Ishikawa (cell line): ENCODE results near the gene CNTNAP2.

Experiments
- CEBPB ChIP-seq: IDR thresholded peaks from 2 replicates; pipeline ENCODE4 v1.6.1; 2012
- CREB1 ChIP-seq: IDR thresholded peaks from 2 replicates; pipeline ENCODE4 v1.6.1; 2012; ENCODE audit warnings: low read depth
- EGR1 ChIP-seq: IDR thresholded peaks from 2 replicates; pipeline ENCODE4 v1.6.1; 2012
- EP300 ChIP-seq: IDR thresholded peaks from 2 replicates; pipeline ENCODE4 v1.6.1; 2012; ENCODE audit warnings: borderline replicate concordance
- FOXM1 ChIP-seq: IDR thresholded peaks from 2 replicates; pipeline ENCODE4 v1.6.1; 2012; ENCODE audit warnings: low read depth, borderline replicate concordance
- NFIC ChIP-seq: IDR thresholded peaks from 2 replicates; pipeline ENCODE4 v1.6.1; 2012
- RAD21 ChIP-seq: IDR thresholded peaks from 2 replicates; pipeline ENCODE4 v1.6.1; 2012; ENCODE audit warnings: low read depth
- TAF1 ChIP-seq: IDR thresholded peaks from 2 replicates; pipeline ENCODE4 v1.6.1; 2012; ENCODE audit warnings: low read depth, mild to moderate bottlenecking
- TCF12 ChIP-seq: IDR thresholded peaks from 2 replicates; pipeline ENCODE4 v1.6.1; 2012; ENCODE audit warnings: low read depth
- TEAD4 ChIP-seq: IDR thresholded peaks from 2 replicates; pipeline ENCODE4 v1.6.1; 2012
- YY1 ChIP-seq: IDR thresholded peaks from 2 replicates; pipeline ENCODE4 v1.6.1; 2012; ENCODE audit warnings: low read depth
- ZBTB7A ChIP-seq: IDR thresholded peaks from 2 replicates; pipeline ENCODE4 v1.6.1; 2012; ENCODE audit warnings: low read depth
- TF ChIP-seq, protein P1 (sequence below): IDR thresholded peaks from 2 replicates; pipeline ENCODE4 v1.6.1; 2012
- TF ChIP-seq, protein P2 (sequence below): IDR thresholded peaks from 2 replicates; pipeline ENCODE4 v1.6.1; 2012; ENCODE audit warnings: low read depth, mild to moderate bottlenecking
- TF ChIP-seq, protein P3 (sequence below): IDR thresholded peaks from 2 replicates; pipeline ENCODE4 v1.6.1; 2012

CNTNAP2 gene

DNA sequence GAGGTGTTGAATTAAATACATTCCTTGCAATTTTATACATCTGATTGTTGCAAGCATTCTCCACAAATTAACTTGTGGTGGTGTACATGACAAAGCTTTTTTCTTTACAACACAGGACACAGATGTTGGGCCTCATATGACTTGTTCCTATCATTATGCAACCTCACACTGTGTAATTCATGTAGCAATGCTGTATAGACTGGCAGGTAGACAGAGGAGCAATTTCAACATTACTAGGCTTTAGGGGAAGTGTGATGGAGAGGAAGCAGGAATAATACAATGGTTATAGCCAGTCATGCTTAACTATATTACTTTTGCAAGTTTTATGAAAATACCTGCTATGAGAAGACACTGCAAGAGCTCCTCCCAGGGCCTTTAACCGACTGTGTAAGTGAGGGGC is 832.1 kb downstream of the CNTNAP2 start:
- TF ChIP-seq EP300 = no peak
- TF ChIP-seq, protein P1, sequence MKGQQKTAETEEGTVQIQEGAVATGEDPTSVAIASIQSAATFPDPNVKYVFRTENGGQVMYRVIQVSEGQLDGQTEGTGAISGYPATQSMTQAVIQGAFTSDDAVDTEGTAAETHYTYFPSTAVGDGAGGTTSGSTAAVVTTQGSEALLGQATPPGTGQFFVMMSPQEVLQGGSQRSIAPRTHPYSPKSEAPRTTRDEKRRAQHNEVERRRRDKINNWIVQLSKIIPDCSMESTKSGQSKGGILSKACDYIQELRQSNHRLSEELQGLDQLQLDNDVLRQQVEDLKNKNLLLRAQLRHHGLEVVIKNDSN = no peak
- TF ChIP-seq, protein P2, sequence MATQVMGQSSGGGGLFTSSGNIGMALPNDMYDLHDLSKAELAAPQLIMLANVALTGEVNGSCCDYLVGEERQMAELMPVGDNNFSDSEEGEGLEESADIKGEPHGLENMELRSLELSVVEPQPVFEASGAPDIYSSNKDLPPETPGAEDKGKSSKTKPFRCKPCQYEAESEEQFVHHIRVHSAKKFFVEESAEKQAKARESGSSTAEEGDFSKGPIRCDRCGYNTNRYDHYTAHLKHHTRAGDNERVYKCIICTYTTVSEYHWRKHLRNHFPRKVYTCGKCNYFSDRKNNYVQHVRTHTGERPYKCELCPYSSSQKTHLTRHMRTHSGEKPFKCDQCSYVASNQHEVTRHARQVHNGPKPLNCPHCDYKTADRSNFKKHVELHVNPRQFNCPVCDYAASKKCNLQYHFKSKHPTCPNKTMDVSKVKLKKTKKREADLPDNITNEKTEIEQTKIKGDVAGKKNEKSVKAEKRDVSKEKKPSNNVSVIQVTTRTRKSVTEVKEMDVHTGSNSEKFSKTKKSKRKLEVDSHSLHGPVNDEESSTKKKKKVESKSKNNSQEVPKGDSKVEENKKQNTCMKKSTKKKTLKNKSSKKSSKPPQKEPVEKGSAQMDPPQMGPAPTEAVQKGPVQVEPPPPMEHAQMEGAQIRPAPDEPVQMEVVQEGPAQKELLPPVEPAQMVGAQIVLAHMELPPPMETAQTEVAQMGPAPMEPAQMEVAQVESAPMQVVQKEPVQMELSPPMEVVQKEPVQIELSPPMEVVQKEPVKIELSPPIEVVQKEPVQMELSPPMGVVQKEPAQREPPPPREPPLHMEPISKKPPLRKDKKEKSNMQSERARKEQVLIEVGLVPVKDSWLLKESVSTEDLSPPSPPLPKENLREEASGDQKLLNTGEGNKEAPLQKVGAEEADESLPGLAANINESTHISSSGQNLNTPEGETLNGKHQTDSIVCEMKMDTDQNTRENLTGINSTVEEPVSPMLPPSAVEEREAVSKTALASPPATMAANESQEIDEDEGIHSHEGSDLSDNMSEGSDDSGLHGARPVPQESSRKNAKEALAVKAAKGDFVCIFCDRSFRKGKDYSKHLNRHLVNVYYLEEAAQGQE = no peak
- no peak for TF ChIP-seq CREB1

DNA sequence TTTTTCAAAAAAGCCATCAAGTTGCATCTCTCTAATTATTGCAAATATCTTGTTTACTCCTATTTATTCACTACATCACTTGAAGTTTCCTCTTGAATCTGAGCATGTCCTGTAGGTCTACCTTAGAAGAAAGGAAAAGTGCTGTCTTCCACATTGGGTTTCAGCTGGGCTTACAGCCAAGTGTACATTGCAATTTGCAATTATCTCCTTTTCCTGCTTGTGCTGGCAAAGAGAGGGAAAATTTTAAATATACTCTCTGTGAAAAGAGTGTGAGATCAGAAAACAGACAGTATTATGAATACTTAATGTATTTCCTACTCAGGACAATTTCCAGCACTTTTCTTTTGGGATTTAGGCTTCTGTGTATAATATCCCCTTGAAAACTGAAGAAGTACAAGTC is 839.7 kb downstream of the CNTNAP2 start:
- TF ChIP-seq, protein P2 = no peak
- TF ChIP-seq EGR1 = no peak
- no peak for TF ChIP-seq FOXM1
- TF ChIP-seq ZBTB7A = no peak
- no peak for TF ChIP-seq TEAD4
- TF ChIP-seq TCF12 = no peak
- TF ChIP-seq TAF1 = no peak
- no peak for TF ChIP-seq CEBPB
- TF ChIP-seq EP300 = no peak
- no peak for TF ChIP-seq RAD21
- TF ChIP-seq CREB1 = no peak

DNA sequence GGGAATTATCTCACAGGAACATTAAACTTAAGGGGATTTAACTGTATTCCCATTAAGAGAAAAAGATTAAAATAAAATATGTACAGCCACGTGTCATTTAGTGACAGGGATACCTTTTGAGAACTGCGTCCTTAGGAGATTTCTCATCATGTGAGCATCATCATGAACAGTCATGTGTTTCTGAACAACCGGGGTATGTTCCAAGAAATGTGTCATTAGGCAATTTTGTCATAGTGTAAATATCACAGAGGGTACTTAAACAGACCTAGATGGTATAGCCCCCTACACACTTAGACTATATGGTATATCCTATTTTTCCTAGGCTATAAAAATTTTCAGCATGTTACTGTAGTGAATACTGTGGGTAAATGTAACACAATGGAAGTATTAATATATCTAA is 840.3 kb downstream of the CNTNAP2 start:
- TF ChIP-seq EP300 (no peak), CREB1 (no peak), CEBPB (no peak), TAF1 (no peak), ZBTB7A (no peak), YY1 (no peak), EGR1 (no peak), NFIC (no peak), FOXM1 (no peak), RAD21 (no peak), TCF12 (no peak)
- TF ChIP-seq, protein P1 = no peak
- TF ChIP-seq, protein P2 = no peak

DNA sequence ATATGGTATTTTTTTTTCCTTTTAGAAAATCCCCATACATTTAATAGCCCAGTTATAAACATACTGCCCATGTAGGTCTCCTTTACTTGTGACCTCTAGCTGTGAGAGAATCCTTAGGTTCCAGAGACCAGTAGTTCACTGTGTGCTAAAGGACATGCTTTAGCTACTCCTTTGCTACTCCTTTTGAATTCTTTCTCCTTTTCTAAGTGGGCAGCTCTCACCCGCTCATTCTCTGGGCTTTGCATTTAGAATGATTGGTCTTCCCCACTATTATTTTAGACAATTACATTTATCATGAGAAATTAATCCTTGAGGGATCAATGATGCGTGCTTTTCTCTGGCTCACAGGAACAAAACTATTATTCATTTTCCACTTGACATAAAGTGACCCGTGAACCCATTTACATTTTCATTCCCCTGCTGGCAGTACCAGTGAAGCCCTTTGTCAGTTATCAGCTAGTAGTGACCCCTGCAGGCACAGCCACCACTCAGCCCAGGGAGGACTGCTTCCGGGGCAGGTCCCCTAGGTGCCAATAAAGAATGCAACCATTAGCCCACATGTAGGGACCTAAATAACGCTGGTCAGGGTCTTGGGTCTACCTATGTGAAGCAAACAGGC is 844.3 kb downstream of the CNTNAP2 start:
- TF ChIP-seq TAF1 (no peak), CEBPB (no peak), RAD21 (peak; percentile 31; the same call in 1 of the 2 replicates), FOXM1 (no peak), NFIC (peak; percentile 47; the same call in 1 of the 2 replicates), TCF12 (no peak), EP300 (peak; percentile 54; the same call in 1 of the 2 replicates), TEAD4 (peak; percentile 16; the same call in 1 of the 2 replicates)
- TF ChIP-seq, protein P2 = no peak
- TF ChIP-seq, protein P3, sequence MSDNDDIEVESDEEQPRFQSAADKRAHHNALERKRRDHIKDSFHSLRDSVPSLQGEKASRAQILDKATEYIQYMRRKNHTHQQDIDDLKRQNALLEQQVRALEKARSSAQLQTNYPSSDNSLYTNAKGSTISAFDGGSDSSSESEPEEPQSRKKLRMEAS = 0 out of 2 replicates have a peak, but pooled peaks have one; percentile 29
- TF ChIP-seq, protein P1 = no peak
